Neural cell (in vitro differentiated cells): Measurements from ENCODE around the gene PTPN22. TPM values are rescaled to one million over a fixed set of nuclear protein-coding genes. Genes with fewer than 3 reads are reported as not detected.

Experiments
- H2AFZ ChIP-seq: fragments of 200-600, 300-800 bp; sonication (generic), shearing (Covaris generic); 2 replicates; pipeline ENCODE4 v1.6.0; 2014; ENCODE audit warnings: low read depth, mild to moderate bottlenecking, antibody characterized with exemption, low read length, moderate library complexity
- H3F3A ChIP-seq: fragments of 200-600 bp; shearing (Covaris generic); 2 replicates; pipeline ENCODE4 v1.6.1; 2016; ENCODE audit warnings: mild to moderate bottlenecking, moderate library complexity, mixed read lengths, antibody characterized with exemption, low read length; ENCODE audit not compliant: insufficient read depth, poor library complexity, severe bottlenecking
- H3K27ac ChIP-seq: fragments of 200-600, 300-800 bp; sonication (generic), shearing (Covaris generic); 2 replicates; pipeline ENCODE4 v1.5.1; 2014; ENCODE audit warnings: mild to moderate bottlenecking, low read length, moderate library complexity
- H3K27me3 ChIP-seq: fragments of 300-800, 200-600 bp; sonication (generic), shearing (Covaris generic); 2 replicates; pipeline ENCODE4 v1.6.0; 2014; ENCODE audit warnings: mild to moderate bottlenecking, low read depth, low read length, moderate library complexity; ENCODE audit not compliant: insufficient read depth
- H3K36me3 ChIP-seq: fragments of 300-800, 200-600 bp; sonication (generic), shearing (Covaris generic); 2 replicates; pipeline ENCODE4 v1.5.1; 2014; ENCODE audit warnings: mild to moderate bottlenecking, antibody characterized with exemption, low read length, moderate library complexity; ENCODE audit not compliant: insufficient read depth
- H3K4me2 ChIP-seq: fragments of 300-800, 200-600 bp; sonication (generic), shearing (Covaris generic); 2 replicates; pipeline ENCODE4 v1.6.0; 2014; ENCODE audit warnings: mild to moderate bottlenecking, low read length
- H3K4me3 ChIP-seq: fragments of 300-800, 200-600 bp; sonication (generic), shearing (Covaris generic); 2 replicates; pipeline ENCODE4 v1.5.1; 2014; ENCODE audit warnings: mild to moderate bottlenecking, low read length, moderate library complexity
- H3K79me2 ChIP-seq: fragments of 200-600 bp; shearing (Covaris generic); replicated peaks from 2 replicates; pipeline ENCODE4 v1.6.0; 2014; ENCODE audit warnings: mild to moderate bottlenecking, low read length, moderate library complexity; ENCODE audit not compliant: insufficient read depth
- H3K9ac ChIP-seq: fragments of 300-800, 200-600 bp; sonication (generic), shearing (Covaris generic); 2 replicates; pipeline ENCODE4 v1.6.1; 2016; ENCODE audit warnings: mild to moderate bottlenecking, low read length, mixed read lengths
- H3K9me2 ChIP-seq: fragments of 200-600 bp; shearing (Covaris generic); 2 replicates; pipeline ENCODE4 v1.6.1; 2016; ENCODE audit warnings: mild to moderate bottlenecking, low read length, mixed read lengths; ENCODE audit not compliant: insufficient read depth
- H3K9me3 ChIP-seq: fragments of 200-600, 300-800 bp; sonication (generic), shearing (Covaris generic); 2 replicates; pipeline ENCODE4 v1.6.1; 2016; ENCODE audit warnings: mild to moderate bottlenecking, mixed run types, low read length, moderate library complexity, mixed read lengths
- H4K20me1 ChIP-seq: fragments of 200-600 bp; shearing (Covaris generic); 2 replicates; pipeline ENCODE4 v1.6.1; 2016; ENCODE audit warnings: mild to moderate bottlenecking, mixed run types; ENCODE audit not compliant: insufficient read depth
- EP300 ChIP-seq: fragments of 450-650 bp; conservative IDR thresholded peaks from 2 replicates; pipeline ENCODE4 v1.6.1; 2014; ENCODE audit warnings: antibody characterized with exemption, mild to moderate bottlenecking, moderate library complexity; ENCODE audit not compliant: poor library complexity, severe bottlenecking
- EZH2 ChIP-seq: fragments of 200-600, 300-800 bp; shearing (Covaris generic), sonication (generic); IDR thresholded peaks from 2 replicates; pipeline ENCODE4 v1.6.1; 2014; ENCODE audit warnings: antibody characterized with exemption, low read length, borderline replicate concordance, mild to moderate bottlenecking; ENCODE audit not compliant: insufficient read depth, poor library complexity, severe bottlenecking
- MXI1 ChIP-seq: fragments of 450-650 bp; conservative IDR thresholded peaks from 2 replicates; pipeline ENCODE4 v1.6.1; 2014; ENCODE audit warnings: antibody characterized with exemption, mild to moderate bottlenecking; ENCODE audit not compliant: poor library complexity, severe bottlenecking
- POLR2AphosphoS5 ChIP-seq: IDR thresholded peaks from 2 replicates; pipeline ENCODE4 v1.6.1; 2012
- RAD21 ChIP-seq: fragments of 450-650 bp; conservative IDR thresholded peaks from 2 replicates; pipeline ENCODE4 v1.6.1; 2014; ENCODE audit warnings: antibody characterized with exemption, mild to moderate bottlenecking, moderate library complexity
- SMC3 ChIP-seq: fragments of 450-650 bp; conservative IDR thresholded peaks from 2 replicates; pipeline ENCODE4 v1.6.1; 2014; ENCODE audit warnings: antibody characterized with exemption, mild to moderate bottlenecking, moderate library complexity; ENCODE audit not compliant: poor library complexity
- TAF1 ChIP-seq: IDR thresholded peaks from 2 replicates; pipeline ENCODE4 v1.6.1; 2012; ENCODE audit warnings: low read depth
- polyA plus RNA-seq: library from polyadenylated mRNA; depleted of rRNA; stranded (reverse); fragments of >200 nt; gene quantifications from 2 replicates; pipeline ENCODE4 v1.2.3, GENCODE V29; 2014
- TF ChIP-seq, protein P1 (sequence below): IDR thresholded peaks from 2 replicates; pipeline ENCODE4 v1.6.1; 2012; ENCODE audit warnings: borderline replicate concordance
- TF ChIP-seq, protein P2 (sequence below): fragments of 450-650 bp; IDR thresholded peaks from 2 replicates; pipeline ENCODE4 v1.5.1; 2014; ENCODE audit warnings: antibody characterized with exemption, mild to moderate bottlenecking, moderate library complexity; ENCODE audit not compliant: poor library complexity, severe bottlenecking

The PTPN22 gene
- polyA plus RNA-seq, 1 donor from 2014 or later, result 0.92 TPM

DNA sequence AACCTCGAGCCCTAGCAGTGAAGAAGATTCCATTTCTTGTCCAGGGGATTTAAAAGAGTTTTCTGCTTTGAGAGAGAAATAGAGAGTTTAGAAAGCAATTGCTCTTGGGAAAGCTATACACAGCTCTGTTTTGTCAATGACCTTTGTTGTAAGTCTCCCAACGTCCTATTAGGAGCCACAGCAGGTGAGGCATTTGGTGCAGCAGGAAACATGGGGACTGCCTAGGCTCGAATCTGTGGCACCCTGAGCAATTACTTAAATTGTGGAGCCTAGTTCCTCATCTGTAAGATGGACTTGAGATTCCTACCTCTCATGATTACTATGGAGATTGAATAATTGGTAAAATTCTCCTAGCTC is 41.8 kb upstream of the PTPN22 start:
- Histone ChIP-seq H3K27ac (no peak overlapping the region), H3K4me2 (no peak overlapping the region), H3K9me3 (no peaks in the 10 kb centered on the region), H3K27me3 (no peaks in the 10 kb centered on the region), H3K79me2 (no peaks in the 10 kb centered on the region), H3K9me2 (no peaks in the 10 kb centered on the region), H4K20me1 (no peaks in the 10 kb centered on the region), H3F3A (no peaks in the 10 kb centered on the region), H2AFZ (no peak overlapping the region), H3K9ac (no peak overlapping the region), H3K36me3 (no peaks in the 10 kb centered on the region), H3K4me3 (no peak overlapping the region)
- no peak for TF ChIP-seq SMC3
- no peak for TF ChIP-seq EP300
- TF ChIP-seq, protein P1, sequence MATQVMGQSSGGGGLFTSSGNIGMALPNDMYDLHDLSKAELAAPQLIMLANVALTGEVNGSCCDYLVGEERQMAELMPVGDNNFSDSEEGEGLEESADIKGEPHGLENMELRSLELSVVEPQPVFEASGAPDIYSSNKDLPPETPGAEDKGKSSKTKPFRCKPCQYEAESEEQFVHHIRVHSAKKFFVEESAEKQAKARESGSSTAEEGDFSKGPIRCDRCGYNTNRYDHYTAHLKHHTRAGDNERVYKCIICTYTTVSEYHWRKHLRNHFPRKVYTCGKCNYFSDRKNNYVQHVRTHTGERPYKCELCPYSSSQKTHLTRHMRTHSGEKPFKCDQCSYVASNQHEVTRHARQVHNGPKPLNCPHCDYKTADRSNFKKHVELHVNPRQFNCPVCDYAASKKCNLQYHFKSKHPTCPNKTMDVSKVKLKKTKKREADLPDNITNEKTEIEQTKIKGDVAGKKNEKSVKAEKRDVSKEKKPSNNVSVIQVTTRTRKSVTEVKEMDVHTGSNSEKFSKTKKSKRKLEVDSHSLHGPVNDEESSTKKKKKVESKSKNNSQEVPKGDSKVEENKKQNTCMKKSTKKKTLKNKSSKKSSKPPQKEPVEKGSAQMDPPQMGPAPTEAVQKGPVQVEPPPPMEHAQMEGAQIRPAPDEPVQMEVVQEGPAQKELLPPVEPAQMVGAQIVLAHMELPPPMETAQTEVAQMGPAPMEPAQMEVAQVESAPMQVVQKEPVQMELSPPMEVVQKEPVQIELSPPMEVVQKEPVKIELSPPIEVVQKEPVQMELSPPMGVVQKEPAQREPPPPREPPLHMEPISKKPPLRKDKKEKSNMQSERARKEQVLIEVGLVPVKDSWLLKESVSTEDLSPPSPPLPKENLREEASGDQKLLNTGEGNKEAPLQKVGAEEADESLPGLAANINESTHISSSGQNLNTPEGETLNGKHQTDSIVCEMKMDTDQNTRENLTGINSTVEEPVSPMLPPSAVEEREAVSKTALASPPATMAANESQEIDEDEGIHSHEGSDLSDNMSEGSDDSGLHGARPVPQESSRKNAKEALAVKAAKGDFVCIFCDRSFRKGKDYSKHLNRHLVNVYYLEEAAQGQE, result no peak
- TF ChIP-seq RAD21, result no peak
- no peak for TF ChIP-seq MXI1
- no peak for TF ChIP-seq EZH2
- TF ChIP-seq POLR2AphosphoS5, result no peak

DNA sequence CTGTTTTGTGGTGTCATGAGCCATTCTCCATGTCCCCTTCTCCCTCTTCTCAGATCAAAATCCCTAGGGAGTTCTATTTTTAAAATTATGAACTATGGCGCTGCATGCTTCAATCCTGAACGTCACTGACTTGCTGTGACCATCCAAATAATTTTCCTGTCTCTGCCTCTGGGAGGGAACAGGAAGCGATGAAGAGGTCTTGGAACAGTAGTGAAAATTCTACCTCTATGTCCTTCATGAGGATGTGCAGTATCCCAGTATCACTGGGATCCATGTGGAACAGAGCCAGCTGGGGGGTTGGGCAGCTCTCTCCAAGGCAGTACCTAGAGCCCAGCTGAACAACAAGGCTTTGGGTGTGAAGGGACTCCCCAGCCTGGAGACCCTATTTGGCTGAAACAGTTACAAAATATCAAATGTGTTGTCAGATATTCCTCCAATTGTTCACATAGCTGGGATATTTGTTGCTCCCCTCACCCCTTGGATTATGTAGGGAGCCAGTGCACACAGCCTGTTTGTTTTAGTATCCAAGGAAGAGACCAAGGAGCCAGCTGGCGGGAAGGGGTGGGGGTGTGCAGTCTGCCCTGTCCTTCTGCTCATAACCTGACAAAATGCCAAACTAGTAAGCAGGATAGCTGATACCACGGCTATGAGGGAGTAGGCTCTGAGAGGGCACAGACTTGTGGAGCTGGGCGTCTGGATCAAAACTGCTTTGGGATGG is 41.2 kb upstream of the PTPN22 start:
- H3K36me3 ChIP-seq, result no peaks in the 10 kb centered on the region
- no peak overlapping the region for H3K4me2 ChIP-seq
- no peaks in the 10 kb centered on the region for H4K20me1 ChIP-seq
- no peak overlapping the region for H3K4me3 ChIP-seq
- no peak overlapping the region for H2AFZ ChIP-seq
- no peaks in the 10 kb centered on the region for H3K9me2 ChIP-seq
- H3K9ac ChIP-seq, result no peak overlapping the region
- no peaks in the 10 kb centered on the region for H3K79me2 ChIP-seq
- H3K27me3 ChIP-seq, result no peaks in the 10 kb centered on the region
- no peaks in the 10 kb centered on the region for H3K9me3 ChIP-seq
- no peaks in the 10 kb centered on the region for H3F3A ChIP-seq
- H3K27ac ChIP-seq, result no peak overlapping the region
- TF ChIP-seq POLR2AphosphoS5 (no peak), MXI1 (no peak), EP300 (no peak), TAF1 (no peak), EZH2 (no peak), RAD21 (no peak), SMC3 (no peak)
- TF ChIP-seq, protein P1, result no peak
- TF ChIP-seq, protein P2, sequence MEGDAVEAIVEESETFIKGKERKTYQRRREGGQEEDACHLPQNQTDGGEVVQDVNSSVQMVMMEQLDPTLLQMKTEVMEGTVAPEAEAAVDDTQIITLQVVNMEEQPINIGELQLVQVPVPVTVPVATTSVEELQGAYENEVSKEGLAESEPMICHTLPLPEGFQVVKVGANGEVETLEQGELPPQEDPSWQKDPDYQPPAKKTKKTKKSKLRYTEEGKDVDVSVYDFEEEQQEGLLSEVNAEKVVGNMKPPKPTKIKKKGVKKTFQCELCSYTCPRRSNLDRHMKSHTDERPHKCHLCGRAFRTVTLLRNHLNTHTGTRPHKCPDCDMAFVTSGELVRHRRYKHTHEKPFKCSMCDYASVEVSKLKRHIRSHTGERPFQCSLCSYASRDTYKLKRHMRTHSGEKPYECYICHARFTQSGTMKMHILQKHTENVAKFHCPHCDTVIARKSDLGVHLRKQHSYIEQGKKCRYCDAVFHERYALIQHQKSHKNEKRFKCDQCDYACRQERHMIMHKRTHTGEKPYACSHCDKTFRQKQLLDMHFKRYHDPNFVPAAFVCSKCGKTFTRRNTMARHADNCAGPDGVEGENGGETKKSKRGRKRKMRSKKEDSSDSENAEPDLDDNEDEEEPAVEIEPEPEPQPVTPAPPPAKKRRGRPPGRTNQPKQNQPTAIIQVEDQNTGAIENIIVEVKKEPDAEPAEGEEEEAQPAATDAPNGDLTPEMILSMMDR, result no peak
